ENCODE results near the gene TYW1.
"Not testable (repeated sequence)": the region's sequence is repeated elsewhere in the genome, so short reads cannot be mapped to it uniquely, and the experiment has no call there.

Gene TYW1

DNA sequence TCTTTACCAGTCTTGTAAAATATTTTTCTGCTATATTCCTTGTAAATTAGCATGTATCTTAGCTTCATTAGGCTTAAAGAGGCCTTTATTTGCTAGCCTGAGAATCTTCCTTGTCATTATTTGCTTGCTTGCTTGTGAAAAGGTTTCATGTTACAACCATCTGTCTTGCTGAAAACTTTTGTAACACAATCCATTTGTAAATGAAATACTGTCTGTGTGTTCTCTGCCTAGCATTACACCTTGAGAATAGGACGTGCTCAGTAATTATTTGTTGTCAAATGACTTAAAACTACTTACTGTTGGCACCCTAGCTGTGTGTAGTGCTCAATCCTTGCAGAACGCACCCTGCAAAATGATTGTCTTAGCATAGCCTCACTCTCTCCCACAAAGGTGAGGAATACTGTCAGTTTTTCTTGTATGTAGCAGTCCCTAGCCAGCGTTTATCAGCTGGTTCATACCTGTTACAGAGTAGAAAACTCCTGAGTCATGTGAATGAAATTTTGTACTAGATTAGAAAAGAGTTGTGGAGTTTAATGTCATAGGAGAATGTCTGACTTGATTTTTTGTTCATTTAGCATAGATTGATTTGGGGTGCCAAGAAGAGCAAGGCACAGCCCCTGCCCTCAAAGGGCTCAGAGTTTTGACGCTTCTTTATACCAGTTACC is 193.3 kb downstream of the TYW1 start:
- not testable (repeated sequence) for DNase-seq (ENCODE audit: low read depth, low spot score)

DNA sequence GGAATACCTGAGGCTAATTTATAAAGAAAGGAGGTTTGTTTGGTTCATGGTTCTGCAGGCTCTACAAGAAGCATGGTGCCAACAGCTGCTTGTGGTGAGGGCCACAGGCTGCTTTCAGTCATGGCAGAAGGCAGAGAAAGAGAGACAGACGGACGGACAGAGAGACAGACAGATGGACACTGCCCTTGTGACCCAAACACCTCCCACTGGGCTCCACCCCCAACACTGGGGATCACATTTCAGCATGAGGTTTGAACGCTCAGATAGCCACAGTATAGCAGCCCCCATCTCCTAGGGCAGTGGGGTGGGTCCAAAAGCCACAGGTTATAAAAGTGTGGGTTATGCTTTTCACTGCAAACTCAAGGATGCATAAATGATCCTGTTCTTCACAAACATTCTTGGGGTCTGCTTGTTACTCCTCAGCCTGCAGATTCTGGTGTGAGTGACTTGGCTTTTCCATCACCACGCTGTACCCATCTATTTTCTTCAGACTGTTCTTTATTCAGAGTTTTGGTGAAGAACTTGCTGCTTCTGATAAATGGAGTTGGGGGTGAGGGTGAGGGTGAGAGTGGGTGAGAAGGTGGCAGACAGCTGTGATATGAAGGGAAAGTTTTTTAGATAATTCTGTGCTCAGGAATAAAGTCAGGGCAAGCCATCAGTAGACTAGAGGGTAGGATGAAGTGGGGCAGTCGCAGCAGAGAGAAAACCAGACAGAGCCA is 194.5 kb downstream of the TYW1 start:
- not testable (repeated sequence) for DNase-seq (ENCODE audit: low read depth, low spot score)

GRCh38 chr7:67192123-67192702 is 195.6 kb downstream of the TYW1 start:
- not testable (repeated sequence) for DNase-seq (ENCODE audit: low read depth, low spot score)

DNA sequence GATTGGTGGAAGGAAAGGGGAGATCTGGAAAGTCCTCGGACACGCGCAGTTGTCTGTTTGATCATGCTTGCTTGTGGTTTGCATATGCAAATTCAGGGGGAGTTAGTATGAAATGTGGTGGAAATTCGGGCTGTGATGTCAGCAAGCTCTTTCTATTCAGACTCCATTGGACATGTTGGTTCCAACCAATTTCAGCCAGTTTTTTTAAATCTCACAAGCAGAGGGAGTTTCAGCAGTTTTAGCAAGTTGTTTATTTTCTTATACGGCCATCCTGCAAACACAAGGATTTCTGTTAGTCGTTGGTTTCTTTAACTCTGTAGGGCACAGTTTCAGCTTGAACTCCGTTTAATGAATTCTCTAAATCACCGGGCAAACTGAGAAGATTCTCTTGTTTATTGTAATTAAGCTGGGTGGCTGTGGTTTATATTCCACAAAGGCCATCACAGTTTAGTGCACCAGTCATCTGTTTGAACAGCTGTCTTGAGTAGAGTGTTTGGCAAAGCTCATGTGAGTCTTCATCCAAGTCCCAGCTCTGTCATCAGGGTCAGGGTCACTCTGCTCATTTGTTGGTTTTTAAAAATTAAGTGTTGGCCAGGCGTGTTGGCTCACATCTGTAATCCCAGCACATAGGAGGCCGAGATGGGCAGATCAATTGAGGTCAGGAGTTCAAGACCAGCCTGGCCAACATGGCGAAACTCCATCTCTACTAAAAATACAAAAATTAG is 196.4 kb downstream of the TYW1 start:
- DNase-seq (ENCODE audit: low read depth, low spot score) = not testable (repeated sequence)

DNA sequence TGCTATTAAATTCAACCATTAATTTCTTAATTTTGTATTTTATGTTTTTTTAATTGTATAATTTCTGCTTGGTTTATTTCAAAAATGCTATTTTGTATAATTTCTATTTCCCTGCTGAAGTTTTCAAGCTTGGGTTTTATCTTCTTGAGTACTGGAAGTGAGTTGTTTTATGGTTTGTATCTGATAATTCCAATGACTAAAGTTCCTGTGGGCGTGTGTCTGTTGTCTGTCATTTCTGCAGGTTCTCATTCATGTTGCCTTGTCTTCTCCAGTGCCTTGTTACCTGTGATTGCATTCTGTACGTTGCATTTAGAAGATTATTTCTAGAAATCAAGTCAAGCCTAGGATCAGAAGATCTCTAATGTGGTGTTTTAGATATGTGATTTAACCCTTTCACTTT is 199.5 kb downstream of the TYW1 start:
- DNase-seq (ENCODE audit: low read depth, low spot score) = not testable (repeated sequence)

DNA sequence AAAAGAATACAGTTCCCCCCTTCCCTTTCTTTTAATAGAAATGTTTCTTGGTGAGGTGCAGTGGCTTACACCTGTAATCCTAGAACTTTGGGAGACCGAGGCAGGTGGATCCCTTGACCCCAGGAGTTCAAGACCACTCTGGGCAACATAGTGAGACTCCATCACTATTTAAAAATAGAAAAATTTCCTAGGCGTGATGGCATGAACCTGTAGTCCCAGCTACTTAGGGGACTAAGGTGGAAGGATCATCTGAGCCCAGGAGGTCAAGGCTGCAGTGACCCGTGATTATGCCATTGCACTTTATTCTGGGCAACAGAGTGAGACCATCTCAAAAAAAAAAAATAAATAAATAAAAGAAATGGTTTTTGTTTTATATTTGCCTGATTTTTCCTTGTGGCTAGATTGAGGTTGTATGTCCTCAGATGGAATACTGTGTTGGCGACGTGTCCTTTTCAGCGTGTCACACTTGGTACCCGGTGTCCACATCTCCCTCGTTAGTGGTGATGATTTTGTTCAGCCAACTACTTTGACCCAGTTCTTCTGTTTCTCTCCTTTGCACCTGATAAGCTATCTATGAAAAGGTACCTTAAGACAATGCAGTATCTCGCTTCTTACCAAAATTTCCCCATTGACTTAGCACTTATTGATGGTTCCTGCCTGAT is 202.4 kb downstream of the TYW1 start:
- not testable (repeated sequence) for DNase-seq (ENCODE audit: low read depth, low spot score)

GRCh38 chr7:67205772-67206171 is 209.1 kb downstream of the TYW1 start:
- not testable (repeated sequence) for DNase-seq (ENCODE audit: low read depth, low spot score)

GRCh38 chr7:67206452-67206851 is 209.8 kb downstream of the TYW1 start:
- no peak for DNase-seq (ENCODE audit: low read depth, low spot score)

DNA sequence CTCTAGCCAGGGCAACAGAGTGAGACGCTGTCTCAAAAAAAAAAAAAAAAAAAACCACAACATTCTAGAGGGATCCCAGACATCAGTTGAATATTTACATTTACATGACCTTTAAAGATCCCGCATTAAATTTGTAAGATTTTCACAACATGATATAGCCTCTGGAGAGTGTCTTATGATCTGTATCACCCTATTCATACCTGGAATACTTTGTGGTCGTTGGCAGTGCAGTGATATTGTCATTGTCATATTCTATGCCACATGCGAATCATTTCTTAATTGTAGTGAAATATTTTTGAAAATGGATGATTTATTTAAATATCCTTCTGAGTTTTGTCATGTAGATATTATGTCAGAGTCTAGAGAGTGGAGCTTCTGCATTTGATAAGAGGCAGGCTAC is 212.0 kb downstream of the TYW1 start:
- DNase-seq (ENCODE audit: low read depth, low spot score) = not testable (repeated sequence)

DNA sequence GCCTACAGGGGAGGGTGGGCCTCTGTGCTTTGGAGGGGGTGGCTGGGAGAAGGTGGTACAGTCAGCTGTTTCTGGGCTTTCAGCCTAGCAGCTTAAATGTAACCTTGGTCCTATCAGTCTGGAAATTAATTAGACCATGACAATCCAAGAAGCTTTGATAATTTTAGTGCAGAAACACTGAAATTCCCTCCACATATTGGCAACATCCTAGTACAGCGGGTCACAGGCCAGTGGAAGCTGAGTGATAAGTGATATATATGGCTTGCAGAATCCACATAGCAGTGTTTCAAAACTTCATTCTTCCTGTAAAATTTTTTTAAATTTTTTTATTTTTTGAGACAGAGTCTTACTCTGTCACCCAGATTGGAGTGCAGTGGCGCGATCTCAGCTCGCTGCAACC is 212.6 kb downstream of the TYW1 start:
- no peak for DNase-seq (ENCODE audit: low read depth, low spot score)

GRCh38 chr7:67210567-67210966 is 213.9 kb downstream of the TYW1 start:
- no peak for DNase-seq (ENCODE audit: low read depth, low spot score)

GRCh38 chr7:67211650-67212330 is 215.2 kb downstream of the TYW1 start:
- DNase-seq (ENCODE audit: low read depth, low spot score) = not testable (repeated sequence)

DNA sequence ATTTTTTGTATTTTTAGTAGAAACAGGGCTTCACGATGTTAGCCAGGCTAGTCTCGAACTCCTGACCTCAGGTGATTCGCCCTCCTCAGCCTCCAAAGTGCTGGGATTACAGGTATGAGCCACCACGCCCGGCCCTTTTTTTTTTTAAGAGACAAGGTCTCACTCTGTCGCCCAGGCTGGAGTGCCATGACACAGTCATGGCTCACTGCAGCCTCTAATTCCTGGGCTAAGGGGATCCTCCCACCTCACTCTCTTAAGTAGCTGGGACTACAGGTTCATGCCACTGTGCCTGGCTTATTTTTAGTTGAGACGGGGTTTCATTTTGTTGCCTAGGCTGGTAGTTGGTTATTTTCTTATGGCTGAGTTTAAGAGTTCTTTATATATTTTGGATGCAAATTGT is 216.4 kb downstream of the TYW1 start:
- DNase-seq (ENCODE audit: low read depth, low spot score) = not testable (repeated sequence)

DNA sequence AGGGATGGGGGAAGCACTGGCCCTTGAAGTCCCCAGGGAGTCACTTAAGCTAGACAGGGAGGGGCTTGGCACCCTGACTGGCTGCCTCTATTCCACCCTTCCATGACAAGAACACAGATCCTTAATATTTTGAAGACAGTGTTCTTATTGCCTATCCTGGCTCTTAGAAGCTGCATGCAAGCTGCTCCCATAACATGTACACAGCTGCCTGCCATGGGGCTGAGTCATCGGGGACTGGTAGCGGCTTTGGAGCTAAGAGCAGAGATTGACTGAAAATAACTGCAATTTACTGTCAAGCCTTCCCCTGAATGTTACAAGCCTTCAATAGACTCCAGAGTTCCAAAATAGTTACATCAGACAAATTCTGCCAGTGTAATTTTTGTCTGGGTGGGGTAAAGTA is 226.9 kb downstream of the TYW1 start:
- not testable (repeated sequence) for DNase-seq (ENCODE audit: low read depth, low spot score)

GRCh38 chr7:67226340-67226907 is 229.8 kb downstream of the TYW1 start:
- DNase-seq (ENCODE audit: low read depth, low spot score) = not testable (repeated sequence)

DNA sequence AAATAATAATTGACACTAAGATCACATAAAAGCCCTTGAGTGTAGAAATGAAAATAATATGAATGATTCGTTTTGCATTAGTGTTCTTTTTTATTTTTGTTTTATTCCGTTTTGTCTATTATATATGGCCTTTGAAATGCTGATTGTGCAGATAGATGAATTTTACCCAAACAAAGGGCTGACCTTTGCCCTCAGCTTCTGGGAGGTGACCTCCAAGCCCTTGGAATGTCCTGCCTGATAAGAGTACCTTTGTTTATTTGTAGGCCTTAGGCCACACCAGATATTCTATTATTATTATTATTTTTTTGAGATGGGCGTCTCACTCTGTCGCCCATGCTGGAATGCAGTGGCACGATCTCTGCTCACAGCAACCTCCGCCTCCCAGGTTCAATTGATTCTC is 230.3 kb downstream of the TYW1 start:
- not testable (repeated sequence) for DNase-seq (ENCODE audit: low read depth, low spot score)

DNA sequence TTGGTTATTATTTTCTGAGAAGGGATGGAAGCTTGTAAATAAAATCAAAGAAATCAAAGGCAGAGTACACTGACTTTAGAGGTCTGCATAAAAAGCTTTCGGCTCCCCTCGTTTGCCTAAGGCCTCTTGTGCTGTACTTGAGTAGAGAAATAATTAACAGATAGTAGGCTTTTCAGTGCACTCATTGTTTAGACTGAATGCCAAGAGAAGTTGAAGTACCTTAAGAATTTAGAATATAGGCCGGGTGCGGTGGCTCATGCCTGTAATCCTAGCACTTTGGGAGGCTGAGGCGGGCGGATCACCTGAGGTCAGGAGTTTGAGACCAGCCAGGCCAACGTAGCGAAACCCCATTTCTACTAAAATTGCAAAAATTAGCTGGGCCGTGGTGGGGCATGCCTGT is 232.4 kb downstream of the TYW1 start:
- not testable (repeated sequence) for DNase-seq (ENCODE audit: low read depth, low spot score)

DNA sequence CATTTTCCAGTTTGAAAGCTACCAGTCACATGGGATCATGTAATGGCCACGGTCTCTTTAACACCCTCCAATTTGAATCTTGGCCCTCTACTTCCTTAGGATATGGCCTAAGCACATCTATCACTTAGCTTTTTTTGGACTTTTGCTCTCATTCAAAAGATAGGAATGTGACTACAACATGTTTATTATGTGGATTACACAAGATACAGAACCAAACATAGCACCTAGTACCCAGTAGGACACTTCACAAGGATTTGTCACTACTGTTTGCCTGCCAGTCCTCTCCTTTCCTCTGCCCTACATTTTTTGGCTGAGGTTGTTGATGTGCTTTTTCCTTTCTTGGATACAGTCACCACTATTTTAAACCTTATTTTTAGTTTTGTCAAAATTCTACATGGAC is 233.4 kb downstream of the TYW1 start:
- DNase-seq (ENCODE audit: low read depth, low spot score) = not testable (repeated sequence)

GRCh38 chr7:67233506-67233905 is 236.9 kb downstream of the TYW1 start:
- DNase-seq (ENCODE audit: low read depth, low spot score) = not testable (repeated sequence)

GRCh38 chr7:67236216-67236615 is 239.6 kb downstream of the TYW1 start:
- not testable (repeated sequence) for DNase-seq (ENCODE audit: low read depth, low spot score)

- DNase-seq (ENCODE audit: low read depth, low spot score) = not testable (repeated sequence)
These were observed 246.2 kb downstream of the TYW1 start for GRCh38 chr7:67242871-67243270.
